HG02610 (cell line): ENCODE measurements around the gene FARP2.
"Not testable (repeated sequence)": the region's sequence is repeated elsewhere in the genome, so short reads cannot be mapped to it uniquely, and the experiment has no call there.

Experiments
- ATAC-seq: cut with Tn5 transposase; IDR thresholded peaks from one replicate; pipeline ENCODE4 v1.9.1; 2021; ENCODE audit warnings: mild to moderate bottlenecking, moderate library complexity; ENCODE audit not compliant: unreplicated experiment

The FARP2 gene

GRCh38 chr2:241519669-241520068, 163.6 kb downstream of the FARP2 start:
- ATAC-seq = no peak

DNA sequence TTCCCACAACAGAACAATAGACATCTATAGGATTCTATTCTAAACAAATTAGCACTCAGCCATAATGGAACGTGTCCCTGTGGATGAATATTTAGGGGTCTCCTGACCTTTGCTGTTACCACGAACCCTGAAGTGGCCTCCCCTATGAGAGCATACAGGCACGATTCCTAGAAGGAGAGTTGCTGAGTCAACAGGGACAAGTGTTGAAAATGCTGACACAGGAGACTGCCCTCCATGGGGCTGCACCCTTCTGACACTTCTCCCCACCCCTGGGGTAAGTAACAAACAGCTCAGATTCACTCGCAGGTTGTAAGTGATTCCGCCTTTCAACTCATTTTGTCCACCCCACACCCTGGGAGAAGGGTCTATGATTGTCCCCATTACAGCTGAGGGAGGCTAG, 166.4 kb downstream of the FARP2 start:
- no peak for ATAC-seq

DNA sequence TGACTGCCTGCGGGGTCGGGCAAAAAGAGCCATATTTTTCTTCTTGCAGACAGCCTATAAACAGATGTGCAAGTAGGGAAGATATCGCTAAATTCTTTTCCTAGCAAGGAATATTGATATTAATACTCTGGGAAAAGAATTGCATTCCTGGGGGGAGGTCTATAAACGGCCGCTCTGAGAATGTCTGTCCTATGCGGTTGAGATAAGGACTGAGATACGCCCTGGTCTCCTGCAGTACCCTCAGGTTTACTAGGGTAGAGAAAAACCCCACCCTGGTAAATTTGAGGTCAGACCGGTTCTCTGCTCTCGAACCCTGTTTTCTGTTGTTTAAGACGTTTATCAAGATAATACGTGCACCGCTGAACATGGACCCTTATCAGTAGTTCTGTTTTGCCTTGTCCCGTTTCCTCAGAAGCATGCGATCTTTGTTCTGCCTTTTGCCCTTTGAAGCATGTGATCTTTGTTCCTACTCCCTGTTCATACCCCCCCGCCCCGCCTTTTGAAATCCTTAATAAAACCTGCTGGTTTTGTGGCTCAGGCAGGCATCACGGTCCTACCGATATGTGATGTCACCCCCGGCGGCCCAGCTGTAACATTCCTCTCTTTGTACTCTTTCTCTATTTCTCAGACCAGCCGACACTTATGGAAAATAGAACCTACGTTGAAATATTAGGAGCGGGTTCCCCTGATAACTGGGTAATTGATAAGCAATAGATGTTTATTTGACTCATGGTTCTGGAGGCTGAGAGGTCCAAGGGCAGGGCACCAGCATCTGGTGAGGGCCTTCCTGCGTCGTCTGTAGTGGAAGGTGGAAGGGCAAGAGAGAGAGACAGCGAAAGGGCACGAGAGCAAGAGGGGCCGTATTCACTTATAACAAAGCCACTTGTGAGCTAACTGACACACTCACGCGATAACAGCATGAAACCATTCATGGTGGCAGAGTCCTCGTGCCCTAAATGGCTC, 170.0 kb downstream of the FARP2 start:
- ATAC-seq = not testable (repeated sequence)

- no peak for ATAC-seq
These were observed 174.5 kb downstream of the FARP2 start for GRCh38 chr2:241530571-241530970.

DNA sequence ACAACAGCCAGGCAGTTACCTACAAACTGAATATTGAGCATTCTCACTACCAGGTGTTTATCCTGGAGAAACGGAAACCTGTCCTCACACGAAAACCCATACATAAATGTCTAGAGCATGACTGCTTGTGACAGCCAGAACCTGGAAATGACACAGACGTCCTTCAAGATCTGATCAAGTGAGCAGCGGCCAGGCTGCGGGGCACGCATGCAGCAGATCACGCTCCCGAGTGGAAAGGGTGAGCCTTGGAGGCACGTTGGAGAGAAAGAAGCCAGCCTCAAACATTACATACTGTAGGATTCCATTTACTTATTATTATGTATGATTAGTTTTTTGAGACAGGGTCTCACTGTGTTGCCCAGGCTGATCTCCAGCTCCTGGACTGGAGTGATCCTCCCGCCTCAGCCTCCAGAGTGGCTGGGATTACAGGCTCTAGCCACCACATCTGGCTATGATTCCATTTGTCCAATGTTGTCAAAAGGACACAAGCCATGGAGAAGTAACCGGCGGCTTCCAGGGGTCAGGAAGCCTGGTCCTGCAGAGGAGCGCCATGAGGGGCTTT, 175.2 kb downstream of the FARP2 start:
- ATAC-seq = no peak

DNA sequence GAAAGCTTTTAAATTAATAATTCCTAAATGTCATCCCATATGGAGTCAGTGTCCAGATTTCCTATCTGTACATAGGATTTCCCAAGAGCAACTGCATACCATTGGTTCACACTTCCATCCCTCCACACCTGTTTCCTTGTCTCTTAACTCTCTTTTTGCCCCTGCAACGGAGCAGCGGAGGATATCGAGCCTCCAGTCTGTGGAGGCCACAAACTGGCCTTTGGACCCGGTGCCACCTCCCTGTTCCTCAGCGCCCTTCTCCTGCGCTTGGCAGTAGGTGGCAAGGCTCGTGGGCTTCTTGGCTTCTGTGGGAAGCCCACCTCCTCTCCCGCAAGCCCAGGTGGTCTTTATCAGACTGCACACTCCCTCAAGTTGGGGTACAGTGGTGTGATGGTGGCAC, 176.1 kb downstream of the FARP2 start:
- ATAC-seq = no peak

- ATAC-seq = no peak
These were observed 176.9 kb downstream of the FARP2 start for GRCh38 chr2:241532733-241533601.

DNA sequence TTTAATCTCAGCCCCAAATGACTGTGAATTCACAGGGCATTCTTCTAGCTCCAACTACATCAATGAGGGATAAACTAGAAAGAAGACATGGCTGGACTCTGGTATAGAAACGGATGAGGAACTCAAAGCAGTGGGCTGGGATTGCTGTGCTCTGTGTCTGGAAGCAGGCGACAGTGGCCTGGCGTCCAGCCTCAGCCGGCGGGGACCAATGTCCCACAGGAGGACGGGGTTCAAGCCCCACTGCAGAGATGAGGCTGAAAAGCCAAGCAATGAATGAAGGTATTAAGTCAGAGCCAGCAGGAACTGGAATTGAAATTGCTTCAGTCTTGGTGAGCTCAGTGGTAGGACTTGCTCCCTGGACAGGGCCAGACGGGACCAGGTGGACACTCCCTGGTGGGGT, 178.2 kb downstream of the FARP2 start:
- no peak for ATAC-seq

GRCh38 chr2:241534701-241535375, 178.8 kb downstream of the FARP2 start:
- ATAC-seq = no peak

DNA sequence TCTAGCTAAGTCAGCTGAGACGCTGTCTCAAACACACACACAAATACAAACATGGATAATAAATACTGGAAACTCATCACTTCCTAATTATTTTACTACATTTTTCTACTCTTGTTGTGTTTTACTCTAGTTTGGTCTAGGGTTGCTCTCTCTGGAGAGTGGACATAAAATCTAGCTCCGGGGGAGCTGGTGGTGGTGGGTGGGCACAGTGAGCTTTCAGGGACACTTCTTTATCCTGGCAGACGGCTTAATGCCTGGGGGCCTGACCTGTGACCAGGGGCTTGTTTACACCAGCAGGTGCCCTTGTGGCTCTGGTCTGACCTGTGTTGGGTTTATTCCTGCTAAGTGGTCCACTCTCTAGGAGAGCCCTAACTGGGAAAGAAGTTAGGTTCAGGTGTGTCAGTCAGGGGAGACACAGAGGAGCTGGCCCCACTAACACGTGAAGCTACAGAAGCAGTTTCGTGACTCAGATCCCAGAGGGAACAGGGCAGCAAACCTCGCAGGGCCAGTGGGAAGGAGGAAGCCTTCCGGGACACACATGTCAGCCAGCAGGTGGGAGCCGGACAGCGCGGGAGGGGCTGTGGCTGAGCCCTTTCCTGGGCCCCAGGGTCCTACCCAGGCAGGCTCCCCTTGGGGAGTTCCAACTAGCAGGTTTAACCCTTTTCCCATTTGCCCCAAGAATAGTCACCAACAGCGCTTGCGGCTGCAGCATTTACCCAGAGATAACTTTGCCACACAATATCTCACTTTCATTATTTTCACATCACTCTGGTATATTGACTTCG, 180.0 kb downstream of the FARP2 start:
- ATAC-seq = no peak

GRCh38 chr2:241538838-241539615, 182.9 kb downstream of the FARP2 start:
- ATAC-seq = no peak

DNA sequence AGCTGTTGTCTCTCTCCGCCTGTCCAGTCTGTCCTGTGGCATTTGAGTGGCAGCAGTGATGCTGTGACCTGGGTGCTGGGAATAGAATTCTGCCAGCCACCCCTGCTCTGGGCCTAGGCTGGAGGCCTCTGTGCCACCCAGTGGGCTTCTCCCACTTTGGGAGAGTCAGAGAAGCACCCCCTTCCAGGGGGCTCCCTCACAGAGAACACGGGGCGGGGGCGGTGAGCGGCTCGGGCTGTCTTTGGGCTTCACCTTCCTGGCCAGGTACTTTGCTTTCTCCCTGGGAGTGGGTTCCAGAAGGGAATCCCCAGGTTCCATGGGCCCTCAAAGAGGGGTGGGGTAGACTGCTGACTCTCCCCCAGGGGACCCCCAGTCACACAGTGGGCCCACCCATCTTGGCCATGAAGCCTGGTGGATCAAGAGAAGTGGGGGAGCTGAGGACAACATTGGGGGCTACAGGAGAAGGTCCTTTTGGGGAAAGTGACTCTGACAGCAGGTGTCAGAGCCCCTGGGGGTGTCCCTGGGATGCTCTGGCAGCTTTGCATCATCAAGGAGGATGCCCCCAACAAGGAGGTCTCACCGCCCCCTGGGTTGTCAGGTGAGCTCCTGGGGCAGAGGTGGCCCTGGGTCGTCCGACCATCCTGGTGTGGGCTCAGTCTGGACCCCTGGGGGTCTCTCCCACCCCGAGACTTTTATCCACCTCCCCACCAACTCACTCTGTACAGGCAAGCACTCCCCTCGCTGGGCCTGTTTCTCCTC, 183.7 kb downstream of the FARP2 start:
- ATAC-seq = no peak

DNA sequence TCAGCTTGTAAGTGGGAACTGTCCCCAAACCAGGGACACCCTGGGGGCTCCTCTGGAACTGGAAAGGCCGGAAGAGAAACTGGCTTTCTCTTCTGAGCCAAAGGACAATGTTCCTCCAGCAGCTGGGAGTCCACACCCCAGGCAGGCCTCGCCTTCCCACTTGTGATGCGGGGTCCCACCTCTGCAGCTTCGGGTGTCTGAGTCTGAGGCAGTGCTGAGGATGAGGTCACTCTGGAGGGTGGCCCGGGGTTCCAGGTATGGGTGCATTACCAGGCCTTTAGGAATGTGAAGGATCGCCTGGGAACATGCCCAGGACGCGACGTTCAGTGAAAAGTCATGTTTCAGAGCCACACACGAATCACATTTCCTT, 184.3 kb downstream of the FARP2 start:
- no peak for ATAC-seq

DNA sequence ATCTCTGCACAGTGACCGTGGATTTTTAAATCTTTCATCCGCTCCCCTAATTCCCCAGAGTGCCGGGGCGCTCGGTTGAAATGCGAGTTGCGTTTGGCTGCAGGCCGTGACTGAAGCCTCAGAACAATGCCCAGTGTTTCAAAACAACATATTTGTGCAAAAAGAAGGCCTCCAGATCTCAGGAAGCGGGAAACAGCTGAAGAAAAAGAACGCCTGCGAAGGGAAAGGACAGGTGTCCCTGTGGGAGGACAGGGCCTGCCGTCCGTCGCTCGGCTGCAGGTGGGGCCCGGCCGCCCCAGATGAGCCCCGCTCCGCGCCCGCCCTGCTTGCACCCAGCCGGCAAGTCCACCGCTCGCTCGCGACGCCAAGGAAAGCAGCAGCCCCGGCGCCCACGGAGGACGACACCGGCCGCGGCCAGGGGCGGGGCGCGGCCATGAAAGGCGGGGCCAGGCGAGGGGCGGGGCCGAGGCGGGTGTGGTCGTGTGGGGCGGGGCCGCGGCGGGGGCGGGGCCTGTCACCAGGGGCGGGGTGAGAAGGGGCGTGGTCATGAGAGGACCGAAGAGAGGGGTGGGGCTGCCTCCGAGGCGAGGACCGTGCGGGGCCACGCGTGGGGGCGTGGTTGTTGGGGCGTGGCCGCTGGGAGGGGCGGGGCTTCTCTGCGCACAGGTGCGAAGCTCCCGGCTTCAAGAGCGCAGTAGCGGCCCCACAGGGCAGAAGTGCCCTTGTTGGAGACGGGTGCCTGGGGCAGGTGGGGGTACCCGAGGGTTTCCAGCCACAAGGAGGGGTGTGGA, 184.9 kb downstream of the FARP2 start:
- ATAC-seq = no peak

GRCh38 chr2:241541564-241542277, 185.6 kb downstream of the FARP2 start:
- no peak for ATAC-seq

DNA sequence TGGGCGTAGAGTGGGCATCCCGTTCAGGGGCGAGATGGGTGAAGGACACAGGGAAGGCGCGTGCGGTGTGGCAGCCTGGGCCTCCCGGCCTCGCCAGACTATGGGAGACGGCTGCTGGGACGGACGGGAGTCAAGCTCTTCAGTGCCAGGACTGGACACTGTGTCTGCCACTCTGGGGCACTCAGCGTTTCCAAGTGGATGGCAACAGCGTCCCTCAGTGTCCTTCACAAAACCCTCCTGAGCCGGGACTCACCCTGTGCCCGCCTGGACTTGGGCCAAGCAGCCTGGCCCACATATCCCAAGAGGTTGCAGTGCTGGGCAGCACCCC, 186.2 kb downstream of the FARP2 start:
- no peak for ATAC-seq
